ENCODE measurements around the gene PIK3R2.
A peak's percentile ranks its signal among the peaks of the same experiment; 100 is the strongest.

PIK3R2 gene

GRCh38 chr19:18174983-18175382 lies 22.0 kb downstream of the PIK3R2 start:
- no peak for DNase-seq

DNA sequence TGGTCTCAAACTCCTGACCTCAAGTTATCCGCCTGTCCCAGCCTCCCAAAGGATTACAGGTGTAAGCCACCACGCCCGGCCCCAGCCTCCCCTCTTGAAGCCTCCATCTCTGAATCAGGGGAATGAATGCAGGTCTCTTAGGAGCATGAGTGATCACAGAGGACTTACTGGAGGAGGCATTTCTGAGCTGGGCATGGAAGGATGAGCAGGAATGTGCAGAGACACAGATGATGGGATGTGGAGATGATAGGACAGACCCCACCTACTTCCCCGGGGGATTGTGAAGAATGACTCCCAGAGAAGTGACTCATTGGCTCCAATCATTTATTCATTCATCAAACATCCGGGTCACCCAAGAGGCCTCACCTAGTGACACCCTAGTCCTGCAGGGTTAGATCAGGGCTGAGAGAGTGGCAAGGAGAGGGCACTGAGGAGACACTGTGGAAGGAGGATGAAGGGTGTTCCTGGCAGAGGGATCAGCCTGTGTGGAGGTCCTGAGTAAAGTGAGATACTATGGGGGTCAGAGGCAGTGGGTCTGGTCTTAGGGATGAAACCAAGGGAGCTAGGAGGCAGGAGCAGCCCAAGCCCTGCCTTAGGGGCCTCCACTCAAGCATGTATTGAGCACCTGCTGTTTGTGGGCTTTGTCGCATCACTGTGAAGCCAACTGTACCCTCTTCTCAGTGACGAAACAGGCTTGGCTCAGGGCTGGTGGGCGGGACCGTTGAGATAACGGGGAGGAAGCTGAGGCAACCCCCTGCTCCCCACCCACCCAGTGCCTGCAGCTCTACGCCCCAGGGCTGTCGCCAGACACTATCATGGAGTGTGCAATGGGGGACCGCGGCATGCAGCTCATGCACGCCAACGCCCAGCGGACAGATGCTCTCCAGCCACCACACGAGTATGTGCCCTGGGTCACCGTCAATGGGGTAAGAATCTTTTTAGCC lies 23.7 kb downstream of the PIK3R2 start:
- DNase-seq = no peak

DNA sequence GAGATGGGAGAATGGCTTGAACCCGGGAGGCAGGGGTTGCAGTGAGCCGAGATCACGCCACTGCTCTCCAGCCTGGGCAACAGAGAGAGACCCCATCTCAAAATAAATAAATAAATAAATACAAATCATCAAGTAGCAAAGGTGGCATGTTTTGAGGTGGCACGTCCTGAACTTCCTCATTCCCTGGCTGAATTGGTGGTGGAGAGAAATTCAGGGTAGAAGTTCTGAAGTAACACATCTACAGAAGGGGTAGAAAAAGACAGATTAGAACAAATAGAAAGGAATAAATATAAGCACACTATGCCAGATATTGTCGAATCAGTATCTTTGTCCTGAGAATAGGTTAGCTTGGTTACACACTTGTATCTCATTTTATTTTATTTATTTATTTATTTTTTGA lies 27.0 kb downstream of the PIK3R2 start:
- DNase-seq = no peak

DNA sequence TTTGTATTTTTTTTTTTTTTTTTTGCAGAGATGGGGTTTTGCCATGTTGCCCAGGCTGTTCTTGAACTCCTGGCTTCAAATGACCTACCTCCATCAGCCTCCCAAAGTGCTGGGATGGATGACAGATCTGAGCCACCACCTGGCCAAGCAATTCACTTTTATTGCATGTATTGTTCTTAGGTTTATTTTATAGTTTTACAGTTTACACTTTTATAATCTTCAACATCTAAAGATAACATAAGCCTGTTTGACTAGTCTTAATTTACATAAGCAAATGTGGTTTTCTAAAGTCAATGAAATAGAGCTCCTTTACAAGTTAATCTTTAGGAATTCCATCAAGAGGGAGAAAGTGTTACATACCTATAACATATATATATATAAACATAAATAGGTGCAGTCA lies 30.6 kb downstream of the PIK3R2 start:
- no peak for DNase-seq

DNA sequence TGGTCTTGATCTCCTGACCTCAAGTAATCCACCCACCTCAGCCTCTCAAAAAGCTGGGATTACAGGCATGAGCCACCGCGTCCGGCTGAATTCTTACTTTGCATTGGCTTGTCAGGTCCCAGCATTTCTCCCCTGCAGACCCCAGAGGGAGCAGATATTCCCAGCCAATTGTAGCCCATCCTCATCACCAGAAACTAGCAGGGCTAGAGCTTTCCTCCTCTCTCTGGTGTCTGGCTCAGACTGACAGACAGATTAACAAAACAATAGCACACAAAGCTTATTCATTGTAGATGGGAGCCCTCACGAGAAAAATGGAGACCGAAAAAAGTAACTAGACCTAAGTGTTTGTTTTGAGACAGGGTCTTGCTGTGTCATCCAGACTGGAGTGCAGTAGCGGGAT lies 32.6 kb downstream of the PIK3R2 start:
- no peak for DNase-seq

DNA sequence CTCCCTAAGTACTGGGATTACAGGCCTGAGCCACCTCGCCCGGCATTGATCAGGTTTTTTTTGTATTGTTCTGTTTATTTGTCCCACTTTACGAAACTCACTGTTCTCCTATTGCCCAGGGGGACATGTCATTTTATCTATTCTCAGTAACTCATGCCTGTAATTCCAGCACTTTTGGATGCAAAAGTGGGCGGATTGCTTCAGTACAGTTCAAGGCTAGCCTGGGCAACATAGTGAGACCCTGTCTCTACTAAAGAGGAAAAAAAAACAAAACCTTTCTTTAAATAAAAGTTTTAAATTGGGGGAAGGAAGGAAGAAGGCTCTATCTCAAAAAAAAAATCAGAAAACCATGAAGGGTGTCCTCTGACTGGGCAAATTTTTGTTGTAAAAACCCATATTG lies 37.3 kb downstream of the PIK3R2 start:
- no peak for DNase-seq

- DNase-seq = no peak
These were observed 38.7 kb downstream of the PIK3R2 start for GRCh38 chr19:18191640-18192062.

DNA sequence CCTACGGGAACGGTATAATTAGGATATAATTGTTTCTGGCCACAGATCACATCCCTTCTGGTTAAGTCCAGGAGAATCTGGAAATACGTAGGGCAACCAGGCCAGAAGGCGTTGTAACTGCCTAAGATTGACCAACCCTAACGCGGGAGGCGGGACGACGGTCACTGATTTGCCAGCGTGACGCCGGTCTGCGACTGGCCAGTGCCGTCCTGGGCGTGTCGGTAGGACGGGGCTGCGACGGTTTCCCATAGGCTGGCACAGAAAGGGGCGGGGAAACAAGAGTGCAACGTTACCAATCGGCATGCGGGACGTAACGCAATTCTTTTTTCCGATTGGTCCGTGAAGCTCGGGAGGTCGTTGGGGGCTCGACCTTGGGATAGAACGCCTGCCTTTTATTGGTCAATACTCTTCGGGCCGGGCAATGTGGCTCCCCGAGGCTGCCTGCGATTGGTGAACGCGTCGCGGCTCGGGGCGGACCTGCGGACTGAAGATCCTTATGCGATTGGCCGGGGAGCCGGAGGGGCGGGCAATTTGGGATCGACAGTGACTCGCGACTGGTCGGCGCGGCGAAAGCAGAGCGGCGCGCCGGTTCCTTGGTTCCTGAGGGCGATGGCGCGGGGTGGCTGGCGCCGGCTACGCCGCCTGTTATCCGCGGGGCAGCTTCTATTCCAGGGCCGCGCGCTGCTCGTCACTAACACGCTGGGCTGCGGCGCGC lies 39.9 kb downstream of the PIK3R2 start, which contains the start of gene MPV17L2:
Gene MPV17L2 (plus strand): TSS at position 546 of the 715 bp plus-strand sequence. CDS start 64 bp downstream, at position 610.
- DNase-seq = peak; percentile 100

- no peak for DNase-seq
These were observed 40.6 kb downstream of the PIK3R2 start for GRCh38 chr19:18193388-18194180.

GRCh38 chr19:18194181-18194530 lies 41.2 kb downstream of the PIK3R2 start:
- no peak for DNase-seq

GRCh38 chr19:18194554-18195238 lies 41.7 kb downstream of the PIK3R2 start:
- peak; percentile 4 for DNase-seq

DNA sequence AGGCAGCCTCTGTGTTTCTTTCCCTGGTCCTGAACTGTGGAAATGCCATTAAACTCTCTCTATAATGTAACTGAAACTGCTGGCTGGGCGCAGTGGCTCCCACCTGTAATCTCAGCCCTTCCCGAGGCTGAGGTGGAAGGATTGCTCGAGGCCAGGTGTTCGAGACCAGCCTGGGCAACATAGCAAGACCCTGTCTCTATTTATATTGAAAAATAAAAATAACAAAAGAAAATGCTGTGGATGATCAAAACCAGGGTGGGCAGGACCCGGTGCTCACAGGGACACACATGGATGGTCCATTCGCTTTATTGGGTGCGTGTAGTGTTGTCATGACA lies 43.5 kb downstream of the PIK3R2 start:
- no peak for DNase-seq

GRCh38 chr19:18197306-18197705 lies 44.3 kb downstream of the PIK3R2 start:
- DNase-seq = no peak

- DNase-seq = no peak
These were observed 45.0 kb downstream of the PIK3R2 start for GRCh38 chr19:18197941-18198340.

GRCh38 chr19:18198374-18198773 lies 45.4 kb downstream of the PIK3R2 start:
- no peak for DNase-seq

GRCh38 chr19:18202397-18202777 lies 49.4 kb downstream of the PIK3R2 start:
- no peak for DNase-seq

GRCh38 chr19:18202778-18203407 lies 49.9 kb downstream of the PIK3R2 start:
- peak; percentile 9 for DNase-seq

DNA sequence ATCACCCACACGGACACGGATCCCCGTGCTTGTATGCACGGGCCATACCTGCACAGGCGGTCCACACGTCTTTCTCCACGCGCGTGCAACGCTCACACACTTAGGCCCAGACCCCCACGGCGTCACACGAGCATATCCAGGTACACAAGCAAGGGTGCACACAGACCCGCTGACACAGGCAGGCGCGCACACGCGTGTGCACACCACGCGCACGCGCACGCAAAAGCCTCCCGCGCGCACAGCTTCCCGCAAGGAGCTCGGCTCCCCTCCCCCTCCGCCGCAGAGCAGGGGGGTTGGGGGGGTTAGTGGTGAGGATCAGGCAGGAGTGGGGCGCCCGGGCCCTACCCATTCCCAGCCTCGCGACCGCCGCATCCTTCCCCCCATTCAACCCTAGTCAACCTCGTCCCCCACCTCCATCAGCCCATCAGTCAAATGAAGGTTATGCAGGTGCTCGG lies 50.5 kb downstream of the PIK3R2 start:
- DNase-seq = peak; percentile 57

DNA sequence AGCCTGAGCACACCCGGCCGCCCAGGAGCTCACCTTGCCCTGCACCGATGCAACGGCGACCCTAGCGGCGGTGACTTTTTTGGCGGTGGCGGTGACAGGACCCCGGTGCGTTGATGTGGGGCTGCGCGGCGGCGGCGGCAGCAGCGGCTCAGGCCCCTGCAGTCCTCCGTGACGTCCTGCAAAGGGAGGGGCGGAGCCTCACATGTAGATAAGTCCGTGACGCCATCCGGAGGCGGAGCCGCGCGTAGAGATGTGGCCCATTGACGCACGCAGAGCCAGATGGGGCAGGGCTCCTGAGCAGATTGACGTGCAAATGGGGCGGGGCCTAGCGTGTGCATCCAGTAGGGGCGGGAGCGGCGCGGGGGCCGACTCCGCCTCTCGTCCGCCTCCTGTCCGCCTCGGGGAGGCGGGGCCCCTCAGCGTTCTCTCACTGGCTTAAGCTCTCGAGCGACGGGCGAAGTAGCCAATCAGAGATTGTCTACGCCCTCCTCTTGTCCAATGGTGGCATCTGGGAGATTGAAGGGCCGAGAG lies 51.0 kb downstream of the PIK3R2 start, which contains the start of gene RAB3A:
Gene RAB3A (minus strand): TSS at position 180 of the 531 bp plus-strand sequence. CDS start 1,302 bp downstream, outside the sequence.
- DNase-seq = peak; percentile 99

DNA sequence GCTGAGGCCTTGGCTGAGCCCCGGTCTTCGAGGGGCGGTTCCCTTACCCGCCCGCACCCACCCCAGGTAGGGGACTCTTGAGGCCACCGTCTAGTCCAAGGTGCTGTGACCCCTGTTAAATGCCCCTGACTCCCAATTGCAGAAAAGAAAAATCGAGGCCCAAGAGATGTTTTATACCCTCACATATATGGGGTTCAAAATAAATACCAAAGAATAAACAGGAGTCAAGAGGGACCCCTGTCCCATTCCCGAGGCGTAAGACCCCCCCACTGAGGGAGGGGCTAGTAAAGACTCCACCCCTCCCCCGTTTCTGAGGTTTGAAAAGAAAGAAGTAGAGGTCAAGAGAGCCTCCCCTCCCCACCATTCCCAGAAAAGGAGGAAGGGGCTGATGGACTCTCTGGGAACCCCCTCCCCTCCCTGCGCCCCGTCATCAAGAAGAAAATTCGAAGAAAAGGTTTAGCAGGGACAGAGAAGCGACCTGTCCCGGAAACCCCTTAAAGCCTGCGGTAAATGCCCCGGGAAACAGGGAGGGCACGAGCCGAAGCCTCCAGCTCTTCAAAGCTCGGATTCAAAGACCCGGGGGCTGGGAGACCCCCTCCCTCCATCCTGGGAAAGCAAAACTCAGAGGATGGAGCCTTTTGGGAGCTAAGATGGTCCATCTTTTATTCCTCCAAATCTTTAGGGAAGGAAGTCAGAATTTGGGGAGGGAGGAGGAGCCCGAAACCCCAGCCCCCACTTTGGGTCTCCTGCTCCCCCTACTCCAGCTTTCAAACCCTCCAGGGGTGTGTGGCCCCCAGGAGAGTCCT lies 51.6 kb downstream of the PIK3R2 start:
- DNase-seq = peak; percentile 35
